ENCODE results near the gene PSMD8. TPM values are rescaled to one million over a fixed set of nuclear protein-coding genes. Genes with fewer than 3 reads are reported as not detected.

The PSMD8 gene
- total and polyA plus RNA-seq, 2 of the 8 experiments (the other 6 are each of a cell fraction or from before 2014, with no cell fraction given) = 170 to 486 TPM

DNA sequence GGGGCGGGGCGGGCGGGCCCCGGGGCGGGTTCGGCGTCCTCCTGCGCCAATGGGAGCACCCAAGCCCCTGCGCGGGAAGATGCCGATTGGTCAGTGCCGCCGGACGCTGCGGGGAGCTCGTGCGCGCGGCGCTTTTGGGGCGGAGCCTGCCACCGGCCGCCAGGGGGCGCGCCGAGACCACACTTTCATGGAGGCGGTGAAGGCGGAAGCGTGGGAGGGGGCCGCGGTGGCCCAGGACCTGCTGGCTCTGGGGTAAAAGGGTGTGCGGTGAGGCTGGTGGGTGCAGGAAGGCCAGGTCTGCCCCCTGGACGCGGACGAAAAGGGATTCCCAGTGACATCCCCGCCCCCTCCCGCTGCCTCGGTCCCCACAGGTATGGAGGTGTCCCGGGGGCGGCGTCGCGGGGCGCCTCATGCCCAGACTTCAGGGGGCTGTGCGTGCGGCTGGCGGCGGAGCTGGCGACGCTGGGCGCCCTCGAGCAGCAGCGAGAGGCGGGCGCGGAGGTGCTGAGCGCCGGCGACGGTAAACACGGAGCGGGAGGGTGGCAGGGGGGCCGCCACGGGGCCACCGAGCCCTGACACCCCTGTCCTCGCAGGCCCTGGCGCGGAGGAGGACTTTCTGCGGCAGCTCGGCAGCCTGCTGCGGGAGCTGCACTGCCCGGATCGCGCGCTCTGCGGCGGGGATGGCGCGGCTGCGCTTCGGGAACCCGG is 28.8 kb downstream of the PSMD8 start, which contains the start of gene FAM98C (continued):
- TF ChIP-seq KDM4A (IDR thresholded peaks at IDR 0.05; ENCODE audit: low read depth, low read length, severe bottlenecking) (peak; percentile 97), CBX5 (IDR thresholded peaks at IDR 0.05; ENCODE audit: low read depth, low read length) (no peak), RXRA (IDR thresholded peaks at IDR 0.05; ENCODE audit: insufficient read depth, low read depth, low read length) (no peak), SP4 (IDR thresholded peaks at IDR 0.05; ENCODE audit: low read length) (peak; percentile 90), JUN (IDR thresholded peaks at IDR 0.05; ENCODE audit: low read depth, low read length) (no peak), BACH1 (IDR thresholded peaks at IDR 0.05; ENCODE audit: low read length) (no peak), SP2 (IDR thresholded peaks at IDR 0.05; ENCODE audit: low read length) (peak; percentile 49; the same call in 1 of the 2 replicates), CHD2 (IDR thresholded peaks at IDR 0.05; ENCODE audit: low read length) (peak; percentile 81), PHF8 (conservative IDR thresholded peaks at IDR 0.05; ENCODE audit: low read depth, low read length) (no peak), TAF7 (optimal IDR thresholded peaks at IDR 0.05; ENCODE audit: borderline replicate concordance, low read depth, low read length) (peak; percentile 43), SIN3A (conservative IDR thresholded peaks at IDR 0.05 in 1 of 2, IDR thresholded peaks at IDR 0.05 in 1 of 2; ENCODE audit: low read depth in 1 of 2, low read length in 2 of 2) (peak; percentile 22 to 80; a peak in 2 of 4 replicates), SAP30 (IDR thresholded peaks at IDR 0.05; ENCODE audit: insufficient read depth, insufficient replicate concordance, low read length) (no peak), SIRT6 (IDR thresholded peaks at IDR 0.05; ENCODE audit: low read length) (no peak), YY1 (IDR thresholded peaks at IDR 0.05; ENCODE audit: low read depth, low read length) (no peak; the same call in 1 of the 2 replicates), FOSL1 (IDR thresholded peaks at IDR 0.05; ENCODE audit: insufficient read depth, low read depth, low read length) (peak; percentile 73; the same call in 1 of the 2 replicates), CBX8 (IDR thresholded peaks at IDR 0.05; ENCODE audit: borderline replicate concordance, low read depth, low read length) (no peak), CEBPB (IDR thresholded peaks at IDR 0.05; ENCODE audit: low read depth, low read length) (no peak), GTF2F1 (IDR thresholded peaks at IDR 0.05; ENCODE audit: borderline replicate concordance, low read depth, low read length) (no peak)
- TF ChIP-seq, protein P1, sequence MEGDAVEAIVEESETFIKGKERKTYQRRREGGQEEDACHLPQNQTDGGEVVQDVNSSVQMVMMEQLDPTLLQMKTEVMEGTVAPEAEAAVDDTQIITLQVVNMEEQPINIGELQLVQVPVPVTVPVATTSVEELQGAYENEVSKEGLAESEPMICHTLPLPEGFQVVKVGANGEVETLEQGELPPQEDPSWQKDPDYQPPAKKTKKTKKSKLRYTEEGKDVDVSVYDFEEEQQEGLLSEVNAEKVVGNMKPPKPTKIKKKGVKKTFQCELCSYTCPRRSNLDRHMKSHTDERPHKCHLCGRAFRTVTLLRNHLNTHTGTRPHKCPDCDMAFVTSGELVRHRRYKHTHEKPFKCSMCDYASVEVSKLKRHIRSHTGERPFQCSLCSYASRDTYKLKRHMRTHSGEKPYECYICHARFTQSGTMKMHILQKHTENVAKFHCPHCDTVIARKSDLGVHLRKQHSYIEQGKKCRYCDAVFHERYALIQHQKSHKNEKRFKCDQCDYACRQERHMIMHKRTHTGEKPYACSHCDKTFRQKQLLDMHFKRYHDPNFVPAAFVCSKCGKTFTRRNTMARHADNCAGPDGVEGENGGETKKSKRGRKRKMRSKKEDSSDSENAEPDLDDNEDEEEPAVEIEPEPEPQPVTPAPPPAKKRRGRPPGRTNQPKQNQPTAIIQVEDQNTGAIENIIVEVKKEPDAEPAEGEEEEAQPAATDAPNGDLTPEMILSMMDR (IDR thresholded peaks at IDR 0.05; ENCODE audit: control extremely low read depth in 1 of 3, insufficient read depth in 1 of 3, low read depth in 1 of 3, low read length in 3 of 3) = peak; percentile 88 to 95 (median 91)
- TF ChIP-seq, protein P2, sequence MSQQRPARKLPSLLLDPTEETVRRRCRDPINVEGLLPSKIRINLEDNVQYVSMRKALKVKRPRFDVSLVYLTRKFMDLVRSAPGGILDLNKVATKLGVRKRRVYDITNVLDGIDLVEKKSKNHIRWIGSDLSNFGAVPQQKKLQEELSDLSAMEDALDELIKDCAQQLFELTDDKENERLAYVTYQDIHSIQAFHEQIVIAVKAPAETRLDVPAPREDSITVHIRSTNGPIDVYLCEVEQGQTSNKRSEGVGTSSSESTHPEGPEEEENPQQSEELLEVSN (IDR thresholded peaks at IDR 0.05) = peak; percentile 77

Data from H1 (cell line).